NOMO-1 treated with dmso at 0.1 percent for 144 hours (cell line): ENCODE data around the gene THPO.

ENCODE experiments used
- DNase-seq: peaks from one replicate; lab custom pipeline; 2025; ENCODE audit not compliant: unreplicated experiment; lab: John Stamatoyannopoulos, UW

The THPO gene

DNA sequence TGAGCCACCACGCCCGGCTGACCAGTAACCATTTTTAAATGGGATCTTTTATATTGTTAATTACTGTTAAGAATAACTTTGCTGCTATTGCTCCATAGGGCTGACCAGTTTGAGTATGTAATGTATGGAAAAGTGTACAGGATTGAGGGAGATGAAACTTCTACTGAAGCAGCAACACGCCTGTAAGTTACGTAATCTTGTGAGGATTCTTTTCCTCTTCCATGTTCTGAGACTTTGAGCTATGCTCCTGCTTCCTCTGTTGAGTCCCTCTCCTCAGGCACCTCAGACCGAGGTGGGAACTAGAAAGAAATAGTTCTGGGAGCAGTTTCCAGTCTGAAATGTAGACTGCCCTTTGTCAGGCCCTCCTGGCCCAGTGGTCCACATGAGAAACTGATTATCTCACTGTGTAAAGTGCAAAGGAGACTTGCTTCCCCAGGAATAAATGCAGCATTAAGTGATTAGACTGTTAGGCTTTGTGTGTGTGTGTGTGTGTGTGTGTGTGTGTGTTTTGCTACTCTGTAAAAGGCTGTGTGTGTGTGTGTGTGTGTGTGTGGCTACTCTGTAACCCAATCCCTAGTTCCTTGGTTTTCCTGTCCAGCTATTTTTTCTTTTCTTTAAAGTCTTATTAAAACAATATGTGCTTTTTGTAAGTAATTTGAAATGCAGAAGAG, 11.3 kb downstream of the THPO start:
- no peak for DNase-seq

- peak; percentile 99 for DNase-seq
Observed at GRCh38 chr3:184362668-184363546, 15.1 kb downstream of the THPO start.

GRCh38 chr3:184361932-184362667, 15.9 kb downstream of the THPO start:
- DNase-seq: peak; percentile 46

DNA sequence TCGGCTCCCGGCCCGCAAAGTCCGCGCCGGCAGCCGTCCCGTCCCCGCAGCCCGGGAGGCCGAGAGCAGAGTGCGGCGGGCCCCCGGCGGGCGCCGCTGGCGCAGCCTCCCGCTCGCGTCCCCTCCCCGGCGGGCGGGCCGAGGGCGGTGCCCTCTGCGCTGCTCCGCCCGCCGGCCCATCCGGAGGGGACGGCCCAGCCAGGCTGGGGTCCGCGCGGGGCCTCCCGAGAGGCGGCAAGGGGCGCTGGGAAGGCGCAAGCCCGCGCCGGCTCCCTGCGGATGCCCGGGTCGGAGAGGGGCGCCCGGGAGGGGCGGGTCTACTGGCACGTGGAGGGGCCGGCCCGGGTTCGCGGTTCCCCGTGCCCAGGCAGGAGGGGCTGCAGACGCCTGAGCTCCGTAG, 16.5 kb downstream of the THPO start, which contains the start of the genes CLCN2 and POLR2H:
TSS of gene CLCN2 (minus strand) at position 74 of the 400 bp plus-strand sequence. CDS start 126 bp downstream, outside the sequence.
TSS of gene POLR2H (plus strand) at position 179 of the 400 bp plus-strand sequence. CDS start 1,783 bp downstream, outside the sequence.
- DNase-seq: peak; percentile 47

DNA sequence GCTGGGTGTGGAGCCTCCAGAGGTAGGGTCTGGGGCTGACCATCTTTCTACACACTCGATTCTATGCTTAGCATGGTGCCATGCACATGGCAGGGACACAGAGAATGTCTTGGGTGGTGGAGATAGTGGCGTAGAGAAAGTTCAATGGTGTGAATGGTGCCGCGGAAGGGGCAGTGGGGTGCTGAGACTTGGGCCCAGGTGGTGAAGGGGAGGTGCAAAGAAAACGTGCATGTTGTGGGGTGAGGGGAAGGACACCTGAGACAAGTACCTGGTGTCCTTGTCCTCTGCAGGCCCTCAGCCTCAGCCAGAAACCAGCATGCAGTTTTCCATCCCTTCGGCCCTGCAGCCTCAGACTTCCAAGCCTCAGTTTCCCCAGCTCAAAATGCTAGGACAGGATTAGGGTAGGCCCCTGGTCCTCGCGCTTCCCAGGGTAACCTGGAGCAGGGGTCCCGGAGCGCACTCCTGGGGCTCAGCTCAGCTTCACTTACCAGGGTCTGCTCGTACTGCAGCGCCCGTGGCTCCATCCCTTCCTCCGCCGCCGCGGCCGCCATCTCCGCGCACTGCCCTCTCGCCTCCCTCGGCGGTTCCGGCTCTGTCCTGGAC, 17.0 kb downstream of the THPO start:
- no peak for DNase-seq

DNA sequence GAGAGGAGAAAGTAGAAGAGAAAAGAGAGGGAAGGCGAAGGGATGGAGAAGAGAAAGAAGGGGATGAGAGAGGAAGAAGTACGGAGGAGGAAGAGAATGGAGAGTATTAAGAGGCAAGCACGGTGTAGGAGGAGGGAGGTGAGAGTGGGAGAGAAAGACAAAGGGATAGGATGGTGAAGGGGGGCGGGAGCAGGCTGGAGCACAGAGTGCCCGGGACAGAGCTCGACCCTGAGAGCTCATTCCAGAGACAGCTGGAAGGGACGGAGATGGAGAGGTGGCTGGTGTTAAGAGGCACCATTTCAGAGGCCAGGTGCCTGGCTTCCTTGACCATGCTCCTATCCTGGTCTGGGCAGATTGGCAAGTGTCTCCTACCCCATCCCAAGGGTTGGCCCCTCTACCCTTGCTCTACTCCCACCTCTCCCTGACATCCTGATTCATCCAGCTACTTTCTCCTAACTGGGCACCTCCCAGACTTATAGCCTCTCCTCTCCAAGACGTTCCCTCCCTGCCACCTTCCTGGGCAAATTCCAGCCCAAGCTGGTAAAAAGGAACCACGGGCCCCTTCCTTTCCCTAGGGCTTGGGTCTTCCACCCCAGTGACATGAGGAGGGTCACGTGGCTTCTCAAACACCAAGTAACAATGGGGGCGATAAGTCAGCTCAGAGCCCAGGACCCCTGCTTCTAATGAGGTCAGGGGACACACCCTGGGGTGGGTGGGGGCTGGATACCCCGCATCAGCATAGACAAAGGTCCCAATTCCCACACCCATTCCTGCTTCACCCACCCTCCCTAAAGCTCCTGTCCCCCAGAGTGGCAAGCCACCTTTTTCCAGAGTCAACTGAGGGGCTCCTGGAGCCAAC, 17.7 kb downstream of the THPO start:
- DNase-seq: no peak

- DNase-seq: no peak
Observed at GRCh38 chr3:184359610-184360009, 18.4 kb downstream of the THPO start.

DNA sequence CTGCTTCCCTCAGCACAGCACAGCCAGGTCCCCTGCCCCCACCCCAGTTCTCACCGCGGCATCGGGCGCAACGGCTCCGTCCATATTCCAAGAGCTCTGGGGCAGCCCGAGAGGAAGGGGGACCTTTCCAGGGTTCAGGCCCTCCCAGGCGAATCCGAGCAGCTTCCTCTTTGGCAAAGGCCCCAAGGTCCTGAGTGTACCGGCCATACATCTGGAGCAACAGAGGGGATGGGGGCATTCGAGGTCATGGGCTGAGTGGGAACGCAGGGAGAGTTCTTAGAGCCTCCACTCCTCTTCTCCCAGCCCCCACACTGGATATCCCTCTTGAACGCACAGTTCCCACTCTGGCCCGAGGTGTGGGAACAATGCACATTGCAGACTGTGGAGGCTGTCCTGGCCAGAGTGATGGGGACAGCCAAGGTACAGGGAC, 19.1 kb downstream of the THPO start:
- no peak for DNase-seq

- DNase-seq: no peak
Observed at GRCh38 chr3:184358124-184358767, 19.8 kb downstream of the THPO start.

GRCh38 chr3:184357248-184358123, 20.5 kb downstream of the THPO start:
- DNase-seq: no peak

- DNase-seq: no peak
Observed at GRCh38 chr3:184355261-184356040, 22.6 kb downstream of the THPO start.

- no peak for DNase-seq
Observed at GRCh38 chr3:184354754-184355153, 23.3 kb downstream of the THPO start.

DNA sequence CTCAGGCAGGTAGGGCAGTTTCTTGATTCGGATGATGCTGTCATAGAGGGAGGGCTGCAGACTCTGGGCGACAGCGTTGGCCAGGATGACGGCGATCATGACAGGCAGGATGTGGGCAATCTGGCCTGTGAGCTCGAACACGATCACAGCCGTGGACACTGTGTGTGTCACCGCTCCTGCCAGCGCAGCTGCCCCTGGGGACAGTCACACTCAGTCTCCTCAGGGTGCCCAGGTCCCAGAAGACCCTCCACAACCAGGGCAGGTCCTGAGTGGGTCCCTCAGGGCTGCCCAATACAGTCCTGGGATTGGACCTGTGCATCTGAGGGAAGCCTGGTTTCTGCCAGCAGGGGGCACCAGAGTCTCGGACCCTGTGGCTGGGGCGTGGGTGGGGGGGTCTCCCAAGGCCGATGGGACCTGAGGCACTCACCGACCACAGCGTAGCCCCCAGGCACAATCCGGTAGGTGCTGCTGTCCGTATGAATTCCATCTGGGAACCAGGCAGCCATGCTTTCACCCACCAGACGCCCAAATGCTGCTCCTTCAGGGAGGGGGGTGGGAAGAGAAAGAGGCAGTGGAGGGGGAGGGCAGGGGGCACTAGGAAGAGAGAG, 23.8 kb downstream of the THPO start:
- DNase-seq: no peak

GRCh38 chr3:184353546-184353941, 24.5 kb downstream of the THPO start:
- DNase-seq: no peak

GRCh38 chr3:184352897-184353545, 25.0 kb downstream of the THPO start:
- DNase-seq: no peak

- no peak for DNase-seq
Observed at GRCh38 chr3:184352149-184352785, 25.7 kb downstream of the THPO start.
